Lower leg skin (tissue), 4 donors: ENCODE data around the gene PTK7. TPM values are rescaled to one million over a fixed set of nuclear protein-coding genes. Genes with fewer than 3 reads are reported as not detected.

ENCODE experiments used
- DNase-seq, 2 donors: peaks; one replicate each; pipeline ENCODE4 v3.0.0-alpha.2; 2019; ENCODE audit warnings: low spot score in 2 of 2
- H3K4me3 ChIP-seq: fragments of 200-600 bp; sonication (generic); 2 replicates; pipeline ENCODE4 v1.5.1; 2017; ENCODE audit warnings: mild to moderate bottlenecking, low read depth; ENCODE audit not compliant: poor library complexity, severe bottlenecking
- POLR2A ChIP-seq, 2 donors: fragments of 450-650 bp; IDR thresholded peaks; one replicate each; pipeline ENCODE4 v1.6.1; 2016 to 2017; ENCODE audit warnings: antibody characterized with exemption in 2 of 2, mild to moderate bottlenecking in 1 of 2, moderate library complexity in 1 of 2
- WGBS, 2 donors: methylation state at CpG; one replicate each; pipeline ENCODE4 v1.1.5; 2018; 5-methylcytosine and 5-hydroxymethylcytosine counted together
- intact Hi-C: fragments of 100-400 bp; cut with DNase I; formaldehyde crosslinking; loops from one replicate; pipeline ENCODE4 v1.15.0; 2023; ENCODE audit warnings: low total_unique reads
- total RNA-seq, 4 donors: library from RNA; depleted of rRNA; stranded (reverse); fragments of >200 nt; gene quantifications; one replicate each; pipeline ENCODE4 v1.1.0, GENCODE V29; 2016
- TF ChIP-seq, protein P1 (sequence below), 3 donors: fragments of 450-650 bp; IDR thresholded peaks; one replicate each; pipeline ENCODE4 v1.5.1; 2016; ENCODE audit warnings: antibody characterized with exemption in 3 of 3, mild to moderate bottlenecking in 3 of 3, moderate library complexity in 2 of 3

PTK7 gene
- total RNA-seq, 4 donors from 2014 or later, result 40.9 to 51.9 (median 49.7) TPM

DNA sequence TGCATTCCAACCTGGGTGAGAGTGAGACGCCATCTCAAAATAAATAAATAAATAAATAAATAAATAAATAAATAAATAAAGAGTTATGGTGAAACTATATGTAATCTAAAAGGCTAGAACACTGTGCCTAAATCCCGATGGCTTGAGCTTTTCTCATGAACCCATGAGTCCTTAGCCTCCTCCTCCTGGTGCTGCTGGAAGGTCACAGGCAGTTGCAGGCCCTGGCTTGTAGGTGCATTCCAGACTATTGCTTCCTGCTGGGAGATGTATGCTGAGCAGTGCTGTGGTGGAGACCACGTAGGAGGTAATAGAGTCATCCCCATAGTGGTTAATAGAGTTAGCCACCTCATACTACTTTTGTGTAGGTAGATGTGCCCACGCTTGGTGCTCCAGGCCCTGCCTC is 12.5 kb downstream of the PTK7 start:
- no peak for TF ChIP-seq POLR2A (IDR thresholded peaks at IDR 0.05)
- TF ChIP-seq, protein P1, sequence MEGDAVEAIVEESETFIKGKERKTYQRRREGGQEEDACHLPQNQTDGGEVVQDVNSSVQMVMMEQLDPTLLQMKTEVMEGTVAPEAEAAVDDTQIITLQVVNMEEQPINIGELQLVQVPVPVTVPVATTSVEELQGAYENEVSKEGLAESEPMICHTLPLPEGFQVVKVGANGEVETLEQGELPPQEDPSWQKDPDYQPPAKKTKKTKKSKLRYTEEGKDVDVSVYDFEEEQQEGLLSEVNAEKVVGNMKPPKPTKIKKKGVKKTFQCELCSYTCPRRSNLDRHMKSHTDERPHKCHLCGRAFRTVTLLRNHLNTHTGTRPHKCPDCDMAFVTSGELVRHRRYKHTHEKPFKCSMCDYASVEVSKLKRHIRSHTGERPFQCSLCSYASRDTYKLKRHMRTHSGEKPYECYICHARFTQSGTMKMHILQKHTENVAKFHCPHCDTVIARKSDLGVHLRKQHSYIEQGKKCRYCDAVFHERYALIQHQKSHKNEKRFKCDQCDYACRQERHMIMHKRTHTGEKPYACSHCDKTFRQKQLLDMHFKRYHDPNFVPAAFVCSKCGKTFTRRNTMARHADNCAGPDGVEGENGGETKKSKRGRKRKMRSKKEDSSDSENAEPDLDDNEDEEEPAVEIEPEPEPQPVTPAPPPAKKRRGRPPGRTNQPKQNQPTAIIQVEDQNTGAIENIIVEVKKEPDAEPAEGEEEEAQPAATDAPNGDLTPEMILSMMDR (IDR thresholded peaks at IDR 0.05), result no peak

DNA sequence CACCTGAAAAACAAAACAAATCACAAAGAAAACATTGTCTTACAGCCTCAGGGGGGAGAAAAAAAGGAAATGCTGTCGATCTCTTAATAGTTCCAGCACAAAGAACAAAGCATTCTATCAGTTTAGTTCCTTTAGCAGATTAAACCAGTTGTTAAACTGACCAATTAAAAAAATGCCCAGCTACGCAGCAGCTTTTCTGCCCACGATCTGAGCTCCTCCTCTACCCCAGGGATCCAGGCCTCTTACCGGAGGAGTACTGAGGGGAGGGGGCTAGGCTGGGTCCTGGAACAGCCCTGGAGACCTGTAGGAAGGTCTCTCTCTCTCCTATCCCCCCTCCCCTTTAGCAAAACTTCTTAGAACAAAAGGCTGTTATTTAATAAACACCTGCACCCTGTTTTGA is 13.4 kb downstream of the PTK7 start:
- DNase-seq, result no peak
- intact Hi-C loops, result no loop called here
- no peak overlapping the region for H3K4me3 ChIP-seq
- TF ChIP-seq, protein P1 (IDR thresholded peaks at IDR 0.05), result no peak
- WGBS, 2 donors, result 39 to 40% methylated on average over 4 of the region's 4 CpGs

More for the DNA sequence above, 12.5 kb downstream of the PTK7 start:
- H3K4me3 ChIP-seq, result no peak overlapping the region
- peak in 1 of 2 donors; percentile 46 for DNase-seq
- intact Hi-C loops, result no loop called here
- WGBS, 2 donors, result 55 to 58% methylated on average over 4 of the region's 4 CpGs

DNA sequence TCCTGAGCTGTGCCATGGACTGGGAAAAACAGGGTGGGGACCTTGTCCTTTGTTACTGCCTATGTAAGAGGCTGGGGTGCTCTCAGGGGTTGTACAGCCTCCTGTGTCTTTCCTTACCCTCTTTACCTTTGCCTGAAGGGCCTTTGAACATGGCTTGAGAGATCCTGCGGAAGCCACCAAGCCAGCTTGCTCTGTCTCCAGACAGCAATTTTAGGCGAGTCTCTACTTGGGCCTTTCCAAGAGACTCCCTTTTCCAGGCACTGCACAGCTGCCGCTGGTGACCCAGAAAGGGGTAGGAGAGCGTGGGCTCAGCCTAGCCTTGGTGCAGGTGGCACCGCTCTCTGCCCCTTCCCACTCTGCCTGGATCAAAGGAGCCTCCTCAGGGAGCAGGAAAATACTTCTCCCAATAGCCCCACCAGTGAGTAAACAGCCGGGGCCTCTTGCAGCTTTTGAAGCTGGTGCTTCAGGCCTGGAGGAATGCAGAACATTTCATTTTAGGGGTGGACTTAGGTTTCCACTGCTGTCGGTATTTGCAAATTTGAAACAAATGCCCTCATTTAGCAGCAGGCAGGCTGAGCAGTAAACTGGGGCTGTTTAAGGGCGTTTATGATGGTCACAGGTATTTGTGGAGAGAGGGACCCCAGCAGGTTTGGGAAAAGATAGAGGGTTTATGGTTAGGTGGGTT is 13.9 kb downstream of the PTK7 start:
- 46 to 51% methylated on average over 8 of the region's 8 CpGs for WGBS, 2 donors
- no peak for TF ChIP-seq POLR2A (IDR thresholded peaks at IDR 0.05)
- TF ChIP-seq, protein P1 (IDR thresholded peaks at IDR 0.05), result no peak
- H3K4me3 ChIP-seq, result no peak overlapping the region
- intact Hi-C loops, result no loop called here
- DNase-seq, result no peak

- intact Hi-C loops, result no loop called here
- H3K4me3 ChIP-seq, result no peak overlapping the region
- no peak for DNase-seq
- TF ChIP-seq, protein P1 (IDR thresholded peaks at IDR 0.05), result no peak
- no peak for TF ChIP-seq POLR2A (IDR thresholded peaks at IDR 0.05)
- 18 to 46% methylated on average over 2 of the region's 2 CpGs for WGBS, 2 donors
Observed at GRCh38 chr6:43090559-43090956, 14.4 kb downstream of the PTK7 start.

DNA sequence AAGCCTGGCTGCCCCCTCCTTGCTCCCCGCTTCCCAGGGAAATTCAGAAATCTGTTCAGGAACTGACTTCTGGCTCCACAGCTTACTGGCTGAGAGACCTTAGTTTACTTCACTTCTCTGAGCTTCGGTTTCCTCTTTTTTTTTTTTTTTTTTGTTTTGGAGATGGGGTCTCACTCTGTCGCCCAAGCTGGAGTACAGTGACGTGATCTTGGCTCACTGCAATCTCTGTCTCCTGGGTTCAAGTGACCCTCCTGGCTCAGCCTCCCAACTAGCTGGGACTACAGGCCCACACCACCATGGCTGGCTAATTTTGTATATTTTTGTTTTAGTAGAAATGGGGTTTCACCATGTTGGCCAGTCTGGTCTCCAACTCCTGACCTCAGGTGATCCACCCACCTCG is 14.9 kb downstream of the PTK7 start:
- TF ChIP-seq, protein P1 (IDR thresholded peaks at IDR 0.05), result no peak
- no peak for TF ChIP-seq POLR2A (IDR thresholded peaks at IDR 0.05)
- intact Hi-C loops, result no loop called here
- WGBS, 2 donors, result 64 to 70% methylated on average over 5 of the region's 5 CpGs
- no peak for DNase-seq
- H3K4me3 ChIP-seq, result no peak overlapping the region
